Choroid plexus epithelial cell (primary cell): ENCODE data around the gene CKMT2.
"Not testable (repeated sequence)": the region's sequence is repeated elsewhere in the genome, so short reads cannot be mapped to it uniquely, and the experiment has no call there.

Source experiments
- DNase-seq: peaks from one replicate; pipeline ENCODE4 v3.0.0-alpha.2; 2010; ENCODE audit warnings: low read depth
- H3K4me3 ChIP-seq: 2 replicates; pipeline ENCODE4 v1.5.1; 2011; ENCODE audit warnings: low read depth, mild to moderate bottlenecking, control low read depth, low read length, moderate library complexity
- CTCF ChIP-seq: conservative IDR thresholded peaks from 2 replicates; pipeline ENCODE4 v1.5.1; 2011; ENCODE audit warnings: low read depth, mild to moderate bottlenecking, control low read depth, inconsistent platforms, low read length, moderate library complexity

CKMT2 gene

GRCh38 chr5:81256766-81257165 is 23.6 kb downstream of the CKMT2 start:
- no peak for DNase-seq
- no peak for TF ChIP-seq CTCF
- no peak overlapping the region for H3K4me3 ChIP-seq

GRCh38 chr5:81262796-81263195 is 29.7 kb downstream of the CKMT2 start:
- not testable (repeated sequence) for DNase-seq, H3K4me3 ChIP-seq

- no peak overlapping the region for H3K4me3 ChIP-seq
- TF ChIP-seq CTCF: no peak
- DNase-seq: peak; percentile 39
Measured at GRCh38 chr5:81265101-81265500, 32.0 kb downstream of the CKMT2 start.

GRCh38 chr5:81268521-81269196 is 35.5 kb downstream of the CKMT2 start:
- TF ChIP-seq CTCF: no peak
- peak; percentile 94 for DNase-seq
- no peak overlapping the region for H3K4me3 ChIP-seq

- no peak for DNase-seq
- no peak for TF ChIP-seq CTCF
- H3K4me3 ChIP-seq: no peak overlapping the region
Measured at GRCh38 chr5:81269751-81270393, 36.8 kb downstream of the CKMT2 start.

GRCh38 chr5:81270394-81271027 is 37.4 kb downstream of the CKMT2 start:
- not testable (repeated sequence) for H3K4me3 ChIP-seq, DNase-seq

- TF ChIP-seq CTCF: no peak
- H3K4me3 ChIP-seq: no peak overlapping the region
- DNase-seq: peak; percentile 15
Measured at GRCh38 chr5:81283976-81284375, 50.9 kb downstream of the CKMT2 start.
